HG03520 (cell line): ENCODE data around the gene THAP9.
"Not testable (repeated sequence)": the region's sequence is repeated elsewhere in the genome, so short reads cannot be mapped to it uniquely, and the experiment has no call there.

Experiments used
- ATAC-seq: cut with Tn5 transposase; IDR thresholded peaks from one replicate; pipeline ENCODE4 v1.9.1; 2021; ENCODE audit warnings: mild to moderate bottlenecking, moderate library complexity; ENCODE audit not compliant: unreplicated experiment

Gene THAP9

GRCh38 chr4:82900411-82901182 lies at the start of gene THAP9:
TSS of gene THAP9 (plus strand) at chr4:82900735. CDS start at chr4:82900803, 68 bp downstream.
- ATAC-seq, result peak; percentile 87

GRCh38 chr4:82851318-82851717 lies 49.2 kb upstream of the THAP9 start:
- no peak for ATAC-seq

DNA sequence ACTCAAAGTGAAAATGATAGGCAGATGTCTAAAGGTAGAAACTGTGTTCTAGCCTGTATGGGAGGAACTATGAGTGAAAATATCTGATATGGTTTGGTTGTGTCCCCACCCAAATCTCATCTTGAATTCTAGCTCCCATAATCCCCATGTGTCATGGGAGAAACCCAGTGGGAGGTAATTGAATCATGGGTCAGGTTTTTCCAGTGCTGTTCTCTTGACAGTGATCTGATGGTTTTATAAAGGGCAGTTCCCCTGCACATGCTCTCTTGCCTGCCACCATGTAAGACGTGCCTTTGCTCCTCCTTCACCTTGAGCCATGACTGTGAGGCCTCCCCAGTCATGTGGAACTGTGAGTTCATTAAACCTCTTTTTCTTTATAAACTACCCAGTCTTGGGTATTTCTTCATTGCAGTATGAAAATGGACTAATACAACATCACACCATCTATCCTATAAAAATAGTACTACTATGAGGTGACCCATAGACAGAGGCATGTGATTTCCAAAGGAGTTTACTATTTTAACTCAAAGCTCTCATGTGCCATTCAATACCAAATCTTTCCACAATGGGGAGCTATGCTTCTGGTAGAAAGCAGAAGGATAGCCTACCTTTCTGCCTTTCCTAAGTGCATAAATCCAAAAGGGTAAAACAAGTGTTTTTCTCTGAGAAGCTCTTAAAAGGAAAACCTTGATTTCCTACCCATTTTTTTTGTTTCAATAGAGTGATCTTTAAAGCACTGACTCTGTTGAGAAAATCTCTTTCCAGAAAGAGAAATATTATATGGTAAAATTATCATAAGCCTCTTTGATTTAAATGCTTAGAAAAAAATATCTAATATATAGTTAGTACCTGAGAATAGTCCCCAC lies 48.4 kb upstream of the THAP9 start:
- no peak for ATAC-seq

DNA sequence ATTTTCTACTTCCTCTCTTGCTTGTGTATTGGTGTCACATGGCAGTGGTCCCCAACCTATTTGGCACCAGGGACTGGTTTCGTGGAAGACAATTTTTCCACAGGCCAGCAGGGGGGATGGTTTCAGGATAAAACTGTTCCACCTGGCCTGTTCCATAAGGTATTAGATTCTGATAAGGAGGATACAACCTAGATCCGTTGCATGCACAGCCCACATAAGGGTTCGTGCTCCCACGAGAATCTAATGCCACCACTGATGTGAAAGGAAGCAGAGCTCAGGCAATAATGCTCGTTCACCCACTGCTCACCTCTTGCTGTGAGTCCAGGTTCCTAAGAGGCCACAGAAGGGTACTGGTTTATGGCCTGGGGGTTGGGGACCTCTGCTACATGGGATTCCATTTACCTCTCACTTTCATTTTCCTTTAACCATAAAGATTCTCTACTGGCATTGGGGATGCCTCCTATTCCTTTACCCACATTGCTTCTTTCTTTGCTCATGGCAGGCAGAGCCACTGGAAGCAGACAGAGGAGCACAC lies 47.7 kb upstream of the THAP9 start:
- ATAC-seq, result no peak

GRCh38 chr4:82860487-82860886 lies 40.0 kb upstream of the THAP9 start:
- ATAC-seq, result not testable (repeated sequence)

DNA sequence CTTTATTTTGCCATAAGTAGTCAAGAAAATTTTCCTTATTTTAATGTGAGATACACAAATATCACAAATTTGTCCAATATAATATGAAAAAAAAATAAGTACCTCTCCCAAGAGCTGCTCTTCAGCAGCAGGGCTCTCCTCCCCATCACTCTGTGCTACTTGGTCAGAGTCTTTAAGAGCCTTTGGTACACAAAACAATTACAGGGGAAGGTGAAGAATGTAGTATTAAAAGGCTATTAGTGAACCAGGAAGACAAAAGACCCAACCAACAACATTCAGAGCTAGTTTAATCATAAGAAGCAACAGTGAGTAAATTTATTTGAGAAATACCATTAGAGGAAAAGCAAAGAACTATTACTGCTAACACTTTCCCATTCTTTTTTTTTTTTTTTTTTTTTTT lies 39.0 kb upstream of the THAP9 start:
- no peak for ATAC-seq

GRCh38 chr4:82864336-82864979 lies 36.1 kb upstream of the THAP9 start:
- no peak for ATAC-seq

GRCh38 chr4:82865592-82865991 lies 34.9 kb upstream of the THAP9 start:
- no peak for ATAC-seq

GRCh38 chr4:82866033-82866432 lies 34.5 kb upstream of the THAP9 start:
- ATAC-seq, result not testable (repeated sequence)

DNA sequence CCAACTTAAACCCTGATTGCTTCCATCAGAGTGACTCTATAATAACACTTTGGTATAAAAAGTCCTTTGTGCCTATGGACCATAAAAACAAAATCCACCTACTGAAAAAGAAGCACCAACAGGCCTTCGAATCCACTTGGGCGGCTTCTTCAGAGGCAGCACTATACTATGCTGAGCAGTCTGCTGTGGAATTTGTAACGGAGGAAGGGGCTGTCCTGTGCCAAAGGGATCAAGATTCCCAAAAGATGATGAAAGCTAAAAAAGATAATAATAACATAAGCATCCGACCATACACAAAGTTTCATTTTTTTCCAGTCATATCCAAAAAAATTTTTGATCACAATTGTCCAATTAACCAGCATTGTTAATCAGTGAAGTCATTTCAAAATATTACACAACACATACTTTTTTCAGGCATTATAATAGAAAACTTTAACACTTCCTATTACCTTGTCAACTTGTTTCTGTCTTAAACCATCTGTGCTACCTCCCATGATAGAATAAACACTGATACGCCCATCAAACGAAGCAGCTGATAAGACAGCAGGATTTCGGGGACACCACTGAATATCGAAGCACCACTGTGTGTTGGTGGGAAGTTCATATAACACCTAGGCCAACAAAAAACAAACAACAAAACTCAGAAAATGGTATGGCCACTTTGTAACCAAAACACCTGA lies 33.7 kb upstream of the THAP9 start:
- no peak for ATAC-seq

DNA sequence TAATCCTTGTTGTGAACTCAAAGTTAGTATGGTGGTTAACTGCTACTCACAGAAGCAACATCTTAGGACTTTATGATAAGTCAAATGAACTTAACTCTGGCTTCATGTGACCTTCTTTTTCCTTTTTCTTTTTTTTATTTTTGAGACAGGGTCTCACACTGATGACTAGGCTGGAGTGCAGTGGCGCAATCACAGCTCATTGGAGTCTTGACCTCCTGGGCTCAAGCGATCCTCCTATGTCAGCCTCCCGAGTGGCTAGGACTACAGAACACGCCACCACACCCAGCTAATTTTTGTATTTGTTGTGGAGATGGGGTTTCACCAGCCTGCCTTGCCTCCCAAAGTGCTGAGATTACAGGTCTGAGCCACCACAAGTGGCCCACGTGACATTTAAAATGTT lies 32.0 kb upstream of the THAP9 start:
- ATAC-seq, result no peak

GRCh38 chr4:82885410-82885809 lies 15.1 kb upstream of the THAP9 start:
- ATAC-seq, result no peak

DNA sequence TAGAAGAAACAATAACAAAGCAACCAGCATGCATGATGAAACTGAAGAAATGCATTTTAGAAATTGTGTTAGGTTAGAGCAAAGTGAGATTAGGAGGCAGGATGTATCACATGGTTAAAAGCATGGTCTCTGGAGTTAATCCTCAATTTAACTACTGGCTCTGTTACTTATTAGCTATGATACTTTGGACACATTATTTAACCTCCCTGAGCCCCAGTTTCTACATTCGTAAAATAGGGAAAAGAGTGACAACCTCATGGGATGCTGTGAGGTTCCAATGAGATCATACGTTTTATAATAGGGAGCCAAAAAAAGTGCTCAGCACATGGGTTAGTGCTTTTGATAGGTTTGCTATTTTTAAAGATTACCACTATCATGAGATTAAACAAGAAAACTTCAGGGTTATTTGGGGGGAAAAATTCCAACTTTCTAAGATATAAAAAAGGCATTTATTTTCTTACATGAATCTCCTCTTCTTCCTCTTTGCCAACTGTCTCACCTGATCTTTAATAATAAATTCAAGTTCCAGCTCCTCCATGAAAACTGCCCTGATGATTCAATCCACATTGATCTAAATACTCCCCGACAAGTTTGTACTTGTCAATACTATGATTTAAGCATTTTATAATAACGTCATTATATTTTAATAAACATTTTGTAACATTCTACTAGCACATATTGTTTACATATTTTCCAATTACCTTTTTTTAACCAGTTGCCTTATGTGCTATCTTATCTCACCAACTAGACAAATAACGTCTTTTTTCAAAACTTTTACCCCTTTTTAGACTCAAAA lies 14.2 kb upstream of the THAP9 start:
- ATAC-seq, result no peak

GRCh38 chr4:82889287-82889686 lies 11.2 kb upstream of the THAP9 start:
- no peak for ATAC-seq

DNA sequence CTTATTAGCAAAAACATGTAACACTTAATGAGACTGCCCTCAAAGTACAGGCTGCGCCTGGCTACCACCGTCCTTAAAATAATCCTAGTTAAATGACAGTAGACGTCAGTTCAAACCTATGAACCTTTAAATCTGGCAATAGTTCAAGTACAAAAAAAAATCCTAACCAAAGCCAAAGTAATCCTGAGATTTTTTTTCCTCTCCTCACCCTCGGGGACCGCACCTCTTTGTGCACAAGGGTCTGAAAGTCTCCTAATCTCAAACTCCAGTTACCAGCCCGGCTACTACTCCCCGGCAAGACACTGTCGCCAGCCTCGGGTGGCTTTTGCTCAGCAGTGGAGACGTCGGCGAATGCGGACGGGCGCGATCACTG lies 10.0 kb upstream of the THAP9 start:
- no peak for ATAC-seq

- peak; percentile 89 for ATAC-seq
Observed at GRCh38 chr4:82890901-82891706, 9.4 kb upstream of the THAP9 start, which contains the start of gene SEC31A. TSS of gene SEC31A (minus strand) at chr4:82891153. CDS start at chr4:82881936, 9,217 bp downstream.

GRCh38 chr4:82891707-82892466 lies 8.6 kb upstream of the THAP9 start:
- no peak for ATAC-seq

DNA sequence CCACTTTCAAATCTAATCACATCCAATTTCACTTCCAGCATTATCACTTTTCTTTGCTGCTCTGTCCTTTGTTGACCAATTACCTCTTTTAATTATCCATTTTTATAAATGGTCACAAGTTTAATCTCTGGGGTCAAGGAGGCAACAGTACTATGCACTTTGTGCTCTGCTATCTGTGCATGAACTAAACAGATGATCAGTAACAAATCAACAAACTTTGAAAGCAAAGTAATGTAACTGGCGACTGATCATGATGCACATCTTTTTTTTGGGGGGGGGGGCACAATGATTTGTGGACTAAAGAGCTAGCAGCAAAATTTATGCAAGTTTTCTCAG lies 8.1 kb upstream of the THAP9 start:
- ATAC-seq, result no peak
